Liver (tissue), 9 donors: ENCODE data around the gene GNG2. TPM values are rescaled to one million over a fixed set of nuclear protein-coding genes. Genes with fewer than 3 reads are reported as not detected.

Experiments used
- DNase-seq: peaks from one replicate; pipeline ENCODE4 v3.0.0-alpha.2; 2017; ENCODE audit warnings: low spot score
- H3K27ac ChIP-seq, 2 donors: one replicate each; pipeline ENCODE4 v1.7.0; 2013; ENCODE audit warnings: inconsistent platforms in 2 of 2, low read length in 2 of 2, control low read depth in 1 of 2, low read depth in 1 of 2, mild to moderate bottlenecking in 1 of 2
- H3K27me3 ChIP-seq, 4 donors: one replicate each; pipeline versions ENCODE4 v1.6.1 to v1.7.0; 2013; ENCODE audit warnings: low read length in 3 of 4, inconsistent platforms in 1 of 4, mild to moderate bottlenecking in 1 of 4, moderate library complexity in 1 of 4; ENCODE audit not compliant: control insufficient read depth in 4 of 4, insufficient read depth in 4 of 4
- H3K36me3 ChIP-seq, 4 donors: one replicate each; pipeline versions ENCODE4 v1.6.1 to v1.7.0; 2013; ENCODE audit warnings: low read length in 3 of 4, mild to moderate bottlenecking in 3 of 4, low read depth in 1 of 4, moderate library complexity in 1 of 4; ENCODE audit not compliant: control insufficient read depth in 4 of 4, insufficient read depth in 3 of 4
- H3K4me1 ChIP-seq, 4 donors: one replicate each; pipeline versions ENCODE4 v1.6.1 to v1.7.0; 2013; ENCODE audit warnings: low read length in 3 of 4, mild to moderate bottlenecking in 3 of 4, moderate library complexity in 1 of 4; ENCODE audit not compliant: control insufficient read depth in 4 of 4, insufficient read depth in 4 of 4
- H3K4me3 ChIP-seq, 3 donors: one replicate each; pipeline versions ENCODE4 v1.6.1 to v1.7.0; 2013; ENCODE audit warnings: low read length in 3 of 3, control low read depth in 1 of 3, low read depth in 1 of 3, mild to moderate bottlenecking in 1 of 3
- H3K9ac ChIP-seq, 2 donors: one replicate each; pipeline ENCODE4 v1.7.0; 2013; ENCODE audit warnings: low read length in 2 of 2, mild to moderate bottlenecking in 2 of 2, moderate library complexity in 2 of 2, control low read depth in 1 of 2, low read depth in 1 of 2
- H3K9me3 ChIP-seq, 4 donors: one replicate each; pipeline versions ENCODE4 v1.6.1 to v1.7.0; 2013; ENCODE audit warnings: low read length in 3 of 4; ENCODE audit not compliant: control insufficient read depth in 4 of 4
- ATF3 ChIP-seq: IDR thresholded peaks from 2 replicates; pipeline ENCODE4 v1.6.1; 2016; ENCODE audit warnings: antibody characterized with exemption
- EGR1 ChIP-seq, 2 donors: IDR thresholded peaks; 2 replicates each; pipeline ENCODE4 v1.6.1; 2016 to 2018; ENCODE audit warnings: antibody characterized with exemption in 2 of 2, low read depth in 2 of 2
- FOXA1 ChIP-seq: IDR thresholded peaks from 2 replicates; pipeline ENCODE4 v1.6.1; 2016; ENCODE audit warnings: antibody characterized with exemption
- FOXA2 ChIP-seq: IDR thresholded peaks from 2 replicates; pipeline ENCODE4 v1.6.1; 2016; ENCODE audit warnings: antibody characterized with exemption
- GABPA ChIP-seq, 2 donors: IDR thresholded peaks in 1 of 2; conservative IDR thresholded peaks in 1 of 2; 2 replicates each; pipeline ENCODE4 v1.6.1; 2016; ENCODE audit warnings: antibody characterized with exemption in 2 of 2, mild to moderate bottlenecking in 1 of 2, moderate library complexity in 1 of 2
- HNF4A ChIP-seq, 2 donors: conservative IDR thresholded peaks; 2 replicates each; pipeline ENCODE4 v1.6.1; 2016; ENCODE audit warnings: antibody characterized with exemption in 2 of 2, mild to moderate bottlenecking in 2 of 2
- HNF4G ChIP-seq: IDR thresholded peaks from 2 replicates; pipeline ENCODE4 v1.6.1; 2016; ENCODE audit warnings: antibody characterized with exemption
- JUND ChIP-seq, 2 donors: IDR thresholded peaks; 2 replicates each; pipeline ENCODE4 v1.6.1; 2016; ENCODE audit warnings: antibody characterized with exemption in 2 of 2
- MAX ChIP-seq: IDR thresholded peaks from 2 replicates; pipeline ENCODE4 v1.6.1; 2016; ENCODE audit warnings: antibody characterized with exemption
- NR2F2 ChIP-seq: IDR thresholded peaks from 2 replicates; pipeline ENCODE4 v1.6.1; 2016; ENCODE audit warnings: antibody characterized with exemption
- RAD21 ChIP-seq, 2 donors: IDR thresholded peaks; 2 replicates each; pipeline ENCODE4 v1.6.1; 2016; ENCODE audit warnings: antibody characterized with exemption in 2 of 2, mild to moderate bottlenecking in 2 of 2
- RXRA ChIP-seq, 2 donors: IDR thresholded peaks; 2 replicates each; pipeline ENCODE4 v1.6.1; 2017 to 2018; ENCODE audit warnings: antibody characterized with exemption in 2 of 2, mild to moderate bottlenecking in 1 of 2
- SP1 ChIP-seq: IDR thresholded peaks from 2 replicates; pipeline ENCODE4 v1.6.1; 2018; ENCODE audit warnings: antibody characterized with exemption, mild to moderate bottlenecking
- TAF1 ChIP-seq: conservative IDR thresholded peaks from 2 replicates; pipeline ENCODE4 v1.6.1; 2016; ENCODE audit warnings: antibody characterized with exemption, mild to moderate bottlenecking
- YY1 ChIP-seq: IDR thresholded peaks from 2 replicates; pipeline ENCODE4 v1.6.1; 2016; ENCODE audit warnings: antibody characterized with exemption, mild to moderate bottlenecking
- WGBS: extraction: QIAGEN DNeasy Blood & Tissue Kit; methylation state at CpG from one replicate; pipeline ENCODE4 v1.1.7; 2013; 5-methylcytosine and 5-hydroxymethylcytosine counted together
- polyA plus RNA-seq, 2 donors: library from polyadenylated mRNA; stranded (reverse) in 1 of 2; unstranded in 1 of 2; fragments of 200-250 nt in 1 of 2; fragments of >200 nt in 1 of 2; fragmentation: Nextera tagmentation in 1 of 2; extraction: Ambion mirVana in 1 of 2; gene quantifications; one replicate each; pipeline versions ENCODE4 v1.2.1 to v1.2.3, GENCODE V29; 2013 to 2015
- total RNA-seq, 2 donors: library from RNA; depleted of rRNA; stranded (reverse); fragments of >200 nt; gene quantifications; one replicate each; pipeline ENCODE4 v1.2.3, GENCODE V29; 2014
- TF ChIP-seq, protein P1 (sequence below): IDR thresholded peaks from 2 replicates; pipeline ENCODE4 v1.6.1; 2016; ENCODE audit warnings: antibody characterized with exemption, mild to moderate bottlenecking
- TF ChIP-seq, protein P2 (sequence below): IDR thresholded peaks from 2 replicates; pipeline ENCODE4 v1.6.1; 2016; ENCODE audit warnings: antibody characterized with exemption
- TF ChIP-seq, protein P3 (sequence below): fragments of 150-350 bp; IDR thresholded peaks from 2 replicates; pipeline ENCODE4 v1.5.1; 2017; ENCODE audit warnings: improper control_type of control experiment, low read depth, low read length; ENCODE audit not compliant: missing input control
- donor health status: healthy.
- donor health status: healthy.
- donor health status: healthy.
- donor health status: healthy.
- donor health status: healthy.

Gene GNG2
- total and polyA plus RNA-seq, 4 donors = 3.5 to 11.2 (median 4.4) TPM

- H3K27me3 ChIP-seq = no peaks in the 10 kb centered on the region
- H3K4me1 ChIP-seq = peaks cover 0 to 11% (median 10%) of the 10 kb centered on the region in 4 donors
- peak within 1 kb of the TSS; percentile 88 to 96 (median 92) for H3K4me3 ChIP-seq
- TF ChIP-seq SP1 = peak; percentile 92
- TF ChIP-seq MAX = no peak
- TF ChIP-seq, protein P1, sequence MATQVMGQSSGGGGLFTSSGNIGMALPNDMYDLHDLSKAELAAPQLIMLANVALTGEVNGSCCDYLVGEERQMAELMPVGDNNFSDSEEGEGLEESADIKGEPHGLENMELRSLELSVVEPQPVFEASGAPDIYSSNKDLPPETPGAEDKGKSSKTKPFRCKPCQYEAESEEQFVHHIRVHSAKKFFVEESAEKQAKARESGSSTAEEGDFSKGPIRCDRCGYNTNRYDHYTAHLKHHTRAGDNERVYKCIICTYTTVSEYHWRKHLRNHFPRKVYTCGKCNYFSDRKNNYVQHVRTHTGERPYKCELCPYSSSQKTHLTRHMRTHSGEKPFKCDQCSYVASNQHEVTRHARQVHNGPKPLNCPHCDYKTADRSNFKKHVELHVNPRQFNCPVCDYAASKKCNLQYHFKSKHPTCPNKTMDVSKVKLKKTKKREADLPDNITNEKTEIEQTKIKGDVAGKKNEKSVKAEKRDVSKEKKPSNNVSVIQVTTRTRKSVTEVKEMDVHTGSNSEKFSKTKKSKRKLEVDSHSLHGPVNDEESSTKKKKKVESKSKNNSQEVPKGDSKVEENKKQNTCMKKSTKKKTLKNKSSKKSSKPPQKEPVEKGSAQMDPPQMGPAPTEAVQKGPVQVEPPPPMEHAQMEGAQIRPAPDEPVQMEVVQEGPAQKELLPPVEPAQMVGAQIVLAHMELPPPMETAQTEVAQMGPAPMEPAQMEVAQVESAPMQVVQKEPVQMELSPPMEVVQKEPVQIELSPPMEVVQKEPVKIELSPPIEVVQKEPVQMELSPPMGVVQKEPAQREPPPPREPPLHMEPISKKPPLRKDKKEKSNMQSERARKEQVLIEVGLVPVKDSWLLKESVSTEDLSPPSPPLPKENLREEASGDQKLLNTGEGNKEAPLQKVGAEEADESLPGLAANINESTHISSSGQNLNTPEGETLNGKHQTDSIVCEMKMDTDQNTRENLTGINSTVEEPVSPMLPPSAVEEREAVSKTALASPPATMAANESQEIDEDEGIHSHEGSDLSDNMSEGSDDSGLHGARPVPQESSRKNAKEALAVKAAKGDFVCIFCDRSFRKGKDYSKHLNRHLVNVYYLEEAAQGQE = peak; percentile 72
- TF ChIP-seq, protein P2, sequence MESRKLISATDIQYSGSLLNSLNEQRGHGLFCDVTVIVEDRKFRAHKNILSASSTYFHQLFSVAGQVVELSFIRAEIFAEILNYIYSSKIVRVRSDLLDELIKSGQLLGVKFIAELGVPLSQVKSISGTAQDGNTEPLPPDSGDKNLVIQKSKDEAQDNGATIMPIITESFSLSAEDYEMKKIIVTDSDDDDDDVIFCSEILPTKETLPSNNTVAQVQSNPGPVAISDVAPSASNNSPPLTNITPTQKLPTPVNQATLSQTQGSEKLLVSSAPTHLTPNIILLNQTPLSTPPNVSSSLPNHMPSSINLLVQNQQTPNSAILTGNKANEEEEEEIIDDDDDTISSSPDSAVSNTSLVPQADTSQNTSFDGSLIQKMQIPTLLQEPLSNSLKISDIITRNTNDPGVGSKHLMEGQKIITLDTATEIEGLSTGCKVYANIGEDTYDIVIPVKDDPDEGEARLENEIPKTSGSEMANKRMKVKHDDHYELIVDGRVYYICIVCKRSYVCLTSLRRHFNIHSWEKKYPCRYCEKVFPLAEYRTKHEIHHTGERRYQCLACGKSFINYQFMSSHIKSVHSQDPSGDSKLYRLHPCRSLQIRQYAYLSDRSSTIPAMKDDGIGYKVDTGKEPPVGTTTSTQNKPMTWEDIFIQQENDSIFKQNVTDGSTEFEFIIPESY = no peak
- TF ChIP-seq NR2F2 = no peak
- TF ChIP-seq EGR1 (IDR thresholded peaks at IDR 0.05; ENCODE audit: low read depth in 2 of 2) = no peak
- TF ChIP-seq FOXA2 = no peak
- TF ChIP-seq HNF4A (conservative IDR thresholded peaks at IDR 0.05) = no peak
- peak; percentile 68 for TF ChIP-seq YY1
- TF ChIP-seq ATF3 = no peak
- no peak for TF ChIP-seq FOXA1
- TF ChIP-seq, protein P3, sequence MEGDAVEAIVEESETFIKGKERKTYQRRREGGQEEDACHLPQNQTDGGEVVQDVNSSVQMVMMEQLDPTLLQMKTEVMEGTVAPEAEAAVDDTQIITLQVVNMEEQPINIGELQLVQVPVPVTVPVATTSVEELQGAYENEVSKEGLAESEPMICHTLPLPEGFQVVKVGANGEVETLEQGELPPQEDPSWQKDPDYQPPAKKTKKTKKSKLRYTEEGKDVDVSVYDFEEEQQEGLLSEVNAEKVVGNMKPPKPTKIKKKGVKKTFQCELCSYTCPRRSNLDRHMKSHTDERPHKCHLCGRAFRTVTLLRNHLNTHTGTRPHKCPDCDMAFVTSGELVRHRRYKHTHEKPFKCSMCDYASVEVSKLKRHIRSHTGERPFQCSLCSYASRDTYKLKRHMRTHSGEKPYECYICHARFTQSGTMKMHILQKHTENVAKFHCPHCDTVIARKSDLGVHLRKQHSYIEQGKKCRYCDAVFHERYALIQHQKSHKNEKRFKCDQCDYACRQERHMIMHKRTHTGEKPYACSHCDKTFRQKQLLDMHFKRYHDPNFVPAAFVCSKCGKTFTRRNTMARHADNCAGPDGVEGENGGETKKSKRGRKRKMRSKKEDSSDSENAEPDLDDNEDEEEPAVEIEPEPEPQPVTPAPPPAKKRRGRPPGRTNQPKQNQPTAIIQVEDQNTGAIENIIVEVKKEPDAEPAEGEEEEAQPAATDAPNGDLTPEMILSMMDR = no peak
- TF ChIP-seq RAD21 (IDR thresholded peaks at IDR 0.05) = peak in 1 of 2 donors; percentile 35
- TF ChIP-seq JUND (IDR thresholded peaks at IDR 0.05) = no peak
- TF ChIP-seq RXRA (IDR thresholded peaks at IDR 0.05) = no peak
- no peak for TF ChIP-seq TAF1
- peak in 1 of 2 donors; percentile 67 for TF ChIP-seq GABPA (IDR thresholded peaks at IDR 0.05 in 1 of 2, conservative IDR thresholded peaks at IDR 0.05 in 1 of 2)
- no peak for TF ChIP-seq HNF4G
- peak within 1 kb of the TSS; percentile 78 to 81 for H3K27ac ChIP-seq
- under 1% methylated on average over 72 of the region's 72 CpGs for WGBS
- H3K9me3 ChIP-seq = no peaks in the 10 kb centered on the region
- H3K9ac ChIP-seq = peak within 1 kb of the TSS; percentile 86 to 97
- peaks cover 0 to 17% (median 13%) of the 10 kb centered on the region in 4 donors for H3K36me3 ChIP-seq
- peak; percentile 92 for DNase-seq
Observed at GRCh38 chr14:51989293-51990234, 129.2 kb downstream of the GNG2 start, which contains the start of gene RTRAF. TSS of gene RTRAF (plus strand) at chr14:51989546. CDS start at chr14:51989640, 94 bp downstream.
